ENCODE data around the gene IRF7. TPM values are rescaled to one million over a fixed set of nuclear protein-coding genes. Genes with fewer than 3 reads are reported as not detected.

IRF7 gene
- polyA plus RNA-seq, 1 of the 3 experiments (the other 2 are of a cell fraction) = 6.3 TPM

DNA sequence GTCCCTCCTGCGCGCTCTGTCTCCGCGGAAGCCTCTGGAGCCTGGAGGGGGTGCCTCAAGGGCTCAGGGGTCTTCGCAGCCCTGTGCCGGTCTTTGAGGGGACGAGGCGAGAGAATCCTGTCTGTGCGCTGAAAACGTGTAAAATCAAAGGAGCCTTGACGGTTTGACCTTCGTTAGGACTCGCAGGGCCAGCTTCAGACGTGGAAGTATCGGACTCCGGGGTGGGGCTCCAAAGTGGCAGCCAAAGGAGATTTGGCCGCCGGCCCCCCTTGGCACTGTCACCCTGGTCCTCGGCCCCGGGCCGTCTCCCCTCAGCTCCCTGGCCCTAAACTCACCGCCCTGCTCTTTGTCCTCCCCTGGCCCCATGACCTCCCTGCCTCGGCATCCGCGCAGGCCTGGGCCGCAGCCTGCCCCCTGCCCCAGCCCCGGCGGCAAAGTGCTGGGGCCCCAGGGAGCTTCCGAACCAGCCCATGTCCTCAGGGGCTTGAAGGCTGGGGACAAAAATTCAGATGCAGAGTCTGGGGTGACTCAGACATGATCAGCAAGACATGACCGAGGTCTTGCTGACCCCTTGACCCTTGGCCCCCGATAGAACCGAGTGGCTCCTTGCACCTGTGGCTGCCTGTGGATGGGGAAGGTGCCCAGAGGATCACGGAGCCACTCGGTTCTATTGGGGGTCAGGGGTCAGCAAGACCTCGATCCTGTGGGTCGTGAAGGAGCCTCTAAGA, 46.4 kb downstream of the IRF7 start:
- Histone ChIP-seq H3K4me2 (peak overlapping the region; percentile 98), H3K79me2 (ENCODE audit: insufficient read depth) (peaks cover 11% of the 10 kb centered on the region; the same call in 1 of the 2 replicates), H4K20me1 (ENCODE audit: insufficient read depth) (no peaks in the 10 kb centered on the region), H3F3A (replicated peaks; ENCODE audit: insufficient read depth) (peaks cover 6% of the 10 kb centered on the region), H3K27me3 (ENCODE audit: insufficient read depth) (no peaks in the 10 kb centered on the region), H3K9me2 (no peaks in the 10 kb centered on the region), H3K9me3 (no peaks in the 10 kb centered on the region), H3K9ac (peak overlapping the region; percentile 96), H3K4me1 (ENCODE audit: control insufficient read depth in 1 of 2, insufficient read depth in 2 of 2, low read depth in 1 of 2, low read length in 1 of 2) (peaks cover 6 to 27% of the 10 kb centered on the region in 2 experiments; a peak in 2 of 4 replicates), H2AFZ (ENCODE audit: low read depth) (0 out of 2 replicates have a peak overlapping the region, but pooled peaks have one; percentile 46), H3K36me3 (replicated peaks in 1 of 2; ENCODE audit: control insufficient read depth in 1 of 2, insufficient read depth in 2 of 2, low read length in 1 of 2) (no peaks in the 10 kb centered on the region), H3K27ac (ENCODE audit: low read depth in 2 of 2, low read length in 1 of 2) (peak overlapping the region in 1 of 2 experiments; percentile 76; a peak in 1 of 4 replicates), H3K4me3 (ENCODE audit: low read depth in 2 of 2, low read length in 1 of 2) (peak overlapping the region; percentile 72 to 88)
- TF ChIP-seq ZBTB33 (IDR thresholded peaks at IDR 0.05; ENCODE audit: borderline replicate concordance, low read depth) (no peak), TCF12 (IDR thresholded peaks at IDR 0.05) (no peak), EP300 (IDR thresholded peaks at IDR 0.05; ENCODE audit: borderline replicate concordance in 1 of 2, low read depth in 1 of 2, low read length in 1 of 2) (no peak), RFX5 (IDR thresholded peaks at IDR 0.05; ENCODE audit: low read length) (no peak), MXI1 (IDR thresholded peaks at IDR 0.05; ENCODE audit: low read depth, low read length) (no peak), EZH2phosphoT487 (IDR thresholded peaks at IDR 0.05; ENCODE audit: borderline replicate concordance, low read depth) (no peak), USF1 (IDR thresholded peaks at IDR 0.05; ENCODE audit: borderline replicate concordance, low read depth) (no peak), SMC3 (IDR thresholded peaks at IDR 0.05; ENCODE audit: low read depth, low read length) (no peak), NFIC (IDR thresholded peaks at IDR 0.05; ENCODE audit: borderline replicate concordance) (no peak), RCOR1 (IDR thresholded peaks at IDR 0.05; ENCODE audit: low read length) (no peak), FOXJ3 (CRISPR knock-in tag; IDR thresholded peaks at IDR 0.05) (no peak), IRF3 (IDR thresholded peaks at IDR 0.05; ENCODE audit: low read depth, low read length) (no peak), GATA2 (CRISPR knock-in tag; IDR thresholded peaks at IDR 0.05) (no peak), POLR2AphosphoS5 (IDR thresholded peaks at IDR 0.05; ENCODE audit: low read depth, low read length) (no peak), FOXM1 (IDR thresholded peaks at IDR 0.05; ENCODE audit: low read depth) (no peak), JUND (IDR thresholded peaks at IDR 0.05) (no peak)
- TF ChIP-seq, protein P1, sequence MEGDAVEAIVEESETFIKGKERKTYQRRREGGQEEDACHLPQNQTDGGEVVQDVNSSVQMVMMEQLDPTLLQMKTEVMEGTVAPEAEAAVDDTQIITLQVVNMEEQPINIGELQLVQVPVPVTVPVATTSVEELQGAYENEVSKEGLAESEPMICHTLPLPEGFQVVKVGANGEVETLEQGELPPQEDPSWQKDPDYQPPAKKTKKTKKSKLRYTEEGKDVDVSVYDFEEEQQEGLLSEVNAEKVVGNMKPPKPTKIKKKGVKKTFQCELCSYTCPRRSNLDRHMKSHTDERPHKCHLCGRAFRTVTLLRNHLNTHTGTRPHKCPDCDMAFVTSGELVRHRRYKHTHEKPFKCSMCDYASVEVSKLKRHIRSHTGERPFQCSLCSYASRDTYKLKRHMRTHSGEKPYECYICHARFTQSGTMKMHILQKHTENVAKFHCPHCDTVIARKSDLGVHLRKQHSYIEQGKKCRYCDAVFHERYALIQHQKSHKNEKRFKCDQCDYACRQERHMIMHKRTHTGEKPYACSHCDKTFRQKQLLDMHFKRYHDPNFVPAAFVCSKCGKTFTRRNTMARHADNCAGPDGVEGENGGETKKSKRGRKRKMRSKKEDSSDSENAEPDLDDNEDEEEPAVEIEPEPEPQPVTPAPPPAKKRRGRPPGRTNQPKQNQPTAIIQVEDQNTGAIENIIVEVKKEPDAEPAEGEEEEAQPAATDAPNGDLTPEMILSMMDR (IDR thresholded peaks at IDR 0.05) = no peak
- no peak for DNase-seq
- ChIA-PET POLR2A (interaction anchor here (1.5 kb wide), 1 partner anchor 14 kb away, joined by 6 read pairs; no protein-coding TSS in a partner anchor), CTCF (interaction anchor here (1.0 to 6.8 kb wide), 3 partner anchors 14 to 154 kb away, joined by 3 to 41 read pairs (median 3); no protein-coding TSS in a partner anchor)
- 87% methylated on average over 25 of the region's 36 CpGs for WGBS (ENCODE audit: low lambda C conversion rate)

Data from SK-N-SH (cell line).